HCT116 (cell line): Measurements from ENCODE around the gene ZNF536. TPM values are rescaled to one million over a fixed set of nuclear protein-coding genes. Genes with fewer than 3 reads are reported as not detected.
A peak's percentile ranks its signal among the peaks of the same experiment; 100 is the strongest.

ENCODE experiments used
- ATAC-seq: fragments of 200-7000 bp; cut with Tn5 transposase; 2 replicates; pipeline ENCODE4 v1.9.1; 2020; ENCODE audit warnings: mild to moderate bottlenecking, moderate library complexity
- Bru-seq: library from RNA; stranded (reverse); fragments of 400-500 nt; gene quantifications from one replicate; lab custom pipeline; 2021; lab: Mats Ljungman, UMichigan
- BruChase-seq, 2 experiments: library from RNA; stranded (reverse); fragments of 400-500 nt; gene quantifications; one replicate each; lab custom pipeline; 2021; lab: Mats Ljungman, UMichigan
- BruUV-seq: library from RNA; stranded (reverse); fragments of 400-500 nt; replicated peaks from 2 replicates; lab custom pipeline; 2021; lab: Mats Ljungman, UMichigan
- CTCF ChIA-PET: fragments of 300-600 bp; sonication (Branson Sonifier 250); formaldehyde crosslinking; loops from one replicate; lab custom pipeline; 2021; ENCODE audit warnings: antibody characterized with exemption; lab: Charles Lee
- POLR2A ChIA-PET: fragments of 300-600, 350-600 bp; sonication (Branson Sonifier 250); formaldehyde crosslinking; loops from one replicate; lab custom pipeline; 2021; ENCODE audit warnings: antibody characterized with exemption; lab: Charles Lee
- RAD21 ChIA-PET, 2 experiments: fragments of 300-600 bp; sonication (Branson Sonifier 250); formaldehyde crosslinking; loops; one replicate each; lab custom pipeline; 2023; ENCODE audit warnings: low total read pairs in 2 of 2; ENCODE audit not compliant: uncharacterized antibody in 2 of 2, unreplicated experiment in 2 of 2, low non-redundant PET in 1 of 2; lab: Charles Lee
- DNase-seq: peaks from one replicate; pipeline ENCODE4 v3.0.0-alpha.2; 2010; ENCODE audit warnings: low read depth, low spot score
- H2AFZ ChIP-seq: fragments of 200-600 bp; shearing (Covaris generic), sonication (generic); 2 replicates; pipeline ENCODE4 v1.6.1; 2017; ENCODE audit warnings: low read depth, mixed run types, mixed read lengths, antibody characterized with exemption, low read length; ENCODE audit not compliant: poor library complexity, severe bottlenecking
- H3K27ac ChIP-seq: 2 replicates; pipeline ENCODE4 v1.5.1; 2012; ENCODE audit warnings: low read depth, low read length
- H3K27me3 ChIP-seq: fragments of 200-600 bp; sonication (generic); 2 replicates; pipeline ENCODE4 v1.6.1; 2016; ENCODE audit warnings: mixed run types, low read length, mixed read lengths; ENCODE audit not compliant: insufficient read depth
- H3K36me3 ChIP-seq, 2 experiments: fragments of 200-500 bp in 1 of 2; fragments of 200-600 bp in 1 of 2; sonication (Bioruptor generic) in 1 of 2; sonication (generic) in 1 of 2; 2 replicates each; pipeline versions ENCODE4 v1.5.1 to v1.6.1; 2014 to 2016; ENCODE audit warnings: low read length in 2 of 2, inconsistent platforms in 1 of 2, mixed read lengths in 1 of 2, mixed run types in 1 of 2; ENCODE audit not compliant: insufficient read depth in 2 of 2, control insufficient read depth in 1 of 2
- H3K4me1 ChIP-seq, 2 experiments: fragments of 200-600 bp in 1 of 2; sonication (generic) in 1 of 2; 2 replicates each; pipeline versions ENCODE4 v1.5.1 to v1.6.1; 2012 to 2017; ENCODE audit warnings: low read length in 2 of 2, inconsistent platforms in 1 of 2, mild to moderate bottlenecking in 1 of 2, mixed read lengths in 1 of 2, mixed run types in 1 of 2, moderate library complexity in 1 of 2; ENCODE audit not compliant: insufficient read depth in 2 of 2, control insufficient read depth in 1 of 2
- H3K4me2 ChIP-seq: fragments of 200-600 bp; sonication (generic); 2 replicates; pipeline ENCODE4 v1.6.1; 2017; ENCODE audit warnings: mixed run types, low read length, mixed read lengths
- H3K4me3 ChIP-seq, 2 experiments: fragments of 200-600 bp in 1 of 2; sonication (generic) in 1 of 2; replicated peaks in 1 of 2; 2 replicates each; pipeline ENCODE4 v1.5.1; 2011 to 2016; ENCODE audit warnings: low read length in 2 of 2, control low read depth in 1 of 2, low read depth in 1 of 2, mild to moderate bottlenecking in 1 of 2, mixed read lengths in 1 of 2, mixed run types in 1 of 2
- H3K79me2 ChIP-seq: fragments of 200-600 bp; sonication (generic); 2 replicates; pipeline ENCODE4 v1.6.1; 2017; ENCODE audit warnings: mild to moderate bottlenecking, mixed run types, low read length, moderate library complexity, mixed read lengths; ENCODE audit not compliant: insufficient read depth
- H3K9ac ChIP-seq: fragments of 200-600 bp; sonication (generic); 2 replicates; pipeline ENCODE4 v1.6.1; 2016; ENCODE audit warnings: low read length, mixed read lengths
- H3K9me2 ChIP-seq: fragments of 200-600 bp; sonication (generic), shearing (Covaris generic); 2 replicates; pipeline ENCODE4 v1.6.1; 2017; ENCODE audit warnings: mixed run types, mild to moderate bottlenecking, moderate library complexity; ENCODE audit not compliant: insufficient read depth
- H3K9me3 ChIP-seq, 2 experiments: fragments of 200-500 bp in 1 of 2; fragments of 200-600 bp in 1 of 2; sonication (Bioruptor generic) in 1 of 2; sonication (generic) in 1 of 2; 2 replicates each; pipeline ENCODE4 v1.6.1; 2014 to 2017; ENCODE audit warnings: low read length in 2 of 2, mixed read lengths in 2 of 2, inconsistent platforms in 1 of 2, low read depth in 1 of 2, mild to moderate bottlenecking in 1 of 2, mixed run types in 1 of 2, moderate library complexity in 1 of 2; ENCODE audit not compliant: control insufficient read depth in 1 of 2, insufficient read depth in 1 of 2
- H4K20me1 ChIP-seq: fragments of 200-600 bp; sonication (generic), shearing (Covaris generic); 2 replicates; pipeline ENCODE4 v1.6.1; 2017; ENCODE audit warnings: mixed run types, mild to moderate bottlenecking, moderate library complexity; ENCODE audit not compliant: insufficient read depth
- CBX3 ChIP-seq: IDR thresholded peaks from 2 replicates; pipeline ENCODE4 v1.6.1; 2012; ENCODE audit warnings: low read depth
- CEBPB ChIP-seq: IDR thresholded peaks from 2 replicates; pipeline ENCODE4 v1.6.1; 2012; ENCODE audit warnings: low read depth
- POLR2AphosphoS5 ChIP-seq: IDR thresholded peaks from 2 replicates; pipeline ENCODE4 v1.6.1; 2011; ENCODE audit warnings: mild to moderate bottlenecking, low read depth, low read length, moderate library complexity
- RAD21 ChIP-seq: IDR thresholded peaks from 2 replicates; pipeline ENCODE4 v1.6.1; 2012; ENCODE audit warnings: low read depth, mild to moderate bottlenecking
- intact Hi-C: fragments of 100-400 bp; cut with micrococcal nuclease; formaldehyde crosslinking; loops from 2 replicates; pipeline ENCODE4 v1.10.0; 2022
- long read RNA-seq: library from polyadenylated mRNA; unstranded; transcript quantifications from one replicate; pipeline ENCODE4 v2.0.0, GENCODE V29; 2021; ENCODE audit not compliant: unreplicated experiment
- polyA plus RNA-seq: library from polyadenylated mRNA; unstranded; fragments of >200 nt; gene quantifications from 2 replicates; pipeline ENCODE4 v1.2.1, GENCODE V29; 2012; ENCODE audit warnings: missing spikeins
- total RNA-seq: library from RNA; stranded (reverse); gene quantifications from one replicate; pipeline ENCODE4 v1.2.1, GENCODE V29; 2021; ENCODE audit not compliant: unreplicated experiment
- TF ChIP-seq, protein P1 (sequence below): IDR thresholded peaks from 2 replicates; pipeline ENCODE4 v1.6.1; 2011; ENCODE audit warnings: mild to moderate bottlenecking, low read length, moderate library complexity; ENCODE audit not compliant: insufficient replicate concordance; ENCODE audit errors: extremely low read depth
- TF ChIP-seq, protein P2 (sequence below): IDR thresholded peaks from 2 replicates; pipeline ENCODE4 v1.6.1; 2012

The ZNF536 gene
- total RNA-seq (not detected), Bru-seq, nascent RNA (percentile 3 among the genes with signal in this experiment), BruChase-seq, experiment 1, labeled RNA remaining after a 6-hour chase (percentile 3 among the genes with signal in this experiment), BruChase-seq, experiment 2, labeled RNA remaining after a 2-hour chase (percentile 4 among the genes with signal in this experiment)
- polyA plus RNA-seq = not detected in 2 replicates
- long read RNA-seq = 0 reads

DNA sequence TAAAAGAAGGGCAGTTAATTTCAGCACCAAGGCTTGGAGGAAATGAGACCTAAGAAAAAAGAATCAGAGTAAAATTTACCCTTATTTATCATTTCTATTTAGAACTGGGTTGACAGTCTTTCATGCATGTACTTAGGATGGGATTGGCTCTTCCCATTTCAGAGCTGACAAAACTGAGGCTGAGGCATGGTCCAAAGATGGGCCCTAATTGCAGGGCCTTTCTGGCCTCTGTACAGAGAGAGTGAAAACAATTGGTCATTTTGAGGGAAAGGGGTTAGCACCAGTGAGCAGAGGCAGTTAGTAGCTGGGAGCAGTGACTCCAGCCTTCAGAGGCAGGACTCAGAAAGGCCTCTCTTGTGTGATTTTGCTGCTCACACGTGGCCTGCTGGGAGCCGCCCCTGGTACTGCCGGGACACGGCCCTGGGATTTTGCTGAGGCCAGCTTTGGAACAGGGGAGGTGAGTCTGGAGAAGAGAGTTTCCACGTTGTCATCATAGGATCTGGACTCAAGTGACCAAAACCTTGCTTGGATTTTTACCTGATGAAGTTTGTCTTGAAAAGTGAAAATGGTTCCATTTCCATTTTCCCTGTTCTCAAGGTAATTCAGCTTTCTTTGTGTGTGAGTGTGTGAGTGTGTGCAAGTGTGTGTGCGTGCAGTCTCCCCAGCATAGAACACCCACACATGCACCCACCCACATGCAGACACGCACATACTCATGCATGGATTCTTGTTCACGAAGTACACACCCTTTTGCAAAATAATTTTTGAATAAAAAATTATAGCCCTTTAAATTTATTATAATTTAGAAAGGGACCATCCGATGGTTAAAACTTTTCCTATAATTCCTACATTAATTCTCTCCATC, at the start of gene ZNF536:
Gene ZNF536 (plus strand): TSS at position 425 of the 865 bp plus-strand sequence. CDS start 71,179 bp downstream, outside the sequence.
- Histone ChIP-seq H3K4me1 (no peaks in the 10 kb centered on the region), H3K9me3 (no peaks in the 10 kb centered on the region), H3K9ac (no peak within 1 kb of the TSS), H3K79me2 (no peaks in the 10 kb centered on the region), H3K36me3 (no peaks in the 10 kb centered on the region), H3K27ac (no peak within 1 kb of the TSS), H3K4me3 (no peak within 1 kb of the TSS), H3K9me2 (no peaks in the 10 kb centered on the region), H4K20me1 (no peaks in the 10 kb centered on the region), H3K4me2 (no peak within 1 kb of the TSS), H2AFZ (no peak within 1 kb of the TSS), H3K27me3 (peaks cover 12% of the 10 kb centered on the region; the same call in 1 of the 2 replicates)
- CTCF ChIA-PET = no interaction called here
- RAD21 ChIA-PET = no interaction called here
- ATAC-seq (no peak), DNase-seq (no peak)
- POLR2A ChIA-PET = no interaction called here
- intact Hi-C loops = no loop called here
- TF ChIP-seq CBX3 (no peak), RAD21 (no peak), POLR2AphosphoS5 (no peak), CEBPB (no peak)
- TF ChIP-seq, protein P1, sequence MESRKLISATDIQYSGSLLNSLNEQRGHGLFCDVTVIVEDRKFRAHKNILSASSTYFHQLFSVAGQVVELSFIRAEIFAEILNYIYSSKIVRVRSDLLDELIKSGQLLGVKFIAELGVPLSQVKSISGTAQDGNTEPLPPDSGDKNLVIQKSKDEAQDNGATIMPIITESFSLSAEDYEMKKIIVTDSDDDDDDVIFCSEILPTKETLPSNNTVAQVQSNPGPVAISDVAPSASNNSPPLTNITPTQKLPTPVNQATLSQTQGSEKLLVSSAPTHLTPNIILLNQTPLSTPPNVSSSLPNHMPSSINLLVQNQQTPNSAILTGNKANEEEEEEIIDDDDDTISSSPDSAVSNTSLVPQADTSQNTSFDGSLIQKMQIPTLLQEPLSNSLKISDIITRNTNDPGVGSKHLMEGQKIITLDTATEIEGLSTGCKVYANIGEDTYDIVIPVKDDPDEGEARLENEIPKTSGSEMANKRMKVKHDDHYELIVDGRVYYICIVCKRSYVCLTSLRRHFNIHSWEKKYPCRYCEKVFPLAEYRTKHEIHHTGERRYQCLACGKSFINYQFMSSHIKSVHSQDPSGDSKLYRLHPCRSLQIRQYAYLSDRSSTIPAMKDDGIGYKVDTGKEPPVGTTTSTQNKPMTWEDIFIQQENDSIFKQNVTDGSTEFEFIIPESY = no peak
- TF ChIP-seq, protein P2, sequence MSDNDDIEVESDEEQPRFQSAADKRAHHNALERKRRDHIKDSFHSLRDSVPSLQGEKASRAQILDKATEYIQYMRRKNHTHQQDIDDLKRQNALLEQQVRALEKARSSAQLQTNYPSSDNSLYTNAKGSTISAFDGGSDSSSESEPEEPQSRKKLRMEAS = no peak
- BruUV-seq = no TSS peak
